Kidney capillary endothelial cell (primary cell): ENCODE results near the gene RARS2.

Experiments
- DNase-seq: peaks from one replicate; pipeline ENCODE4 v3.0.0-alpha.2; 2018; ENCODE audit warnings: low spot score

The RARS2 gene

DNA sequence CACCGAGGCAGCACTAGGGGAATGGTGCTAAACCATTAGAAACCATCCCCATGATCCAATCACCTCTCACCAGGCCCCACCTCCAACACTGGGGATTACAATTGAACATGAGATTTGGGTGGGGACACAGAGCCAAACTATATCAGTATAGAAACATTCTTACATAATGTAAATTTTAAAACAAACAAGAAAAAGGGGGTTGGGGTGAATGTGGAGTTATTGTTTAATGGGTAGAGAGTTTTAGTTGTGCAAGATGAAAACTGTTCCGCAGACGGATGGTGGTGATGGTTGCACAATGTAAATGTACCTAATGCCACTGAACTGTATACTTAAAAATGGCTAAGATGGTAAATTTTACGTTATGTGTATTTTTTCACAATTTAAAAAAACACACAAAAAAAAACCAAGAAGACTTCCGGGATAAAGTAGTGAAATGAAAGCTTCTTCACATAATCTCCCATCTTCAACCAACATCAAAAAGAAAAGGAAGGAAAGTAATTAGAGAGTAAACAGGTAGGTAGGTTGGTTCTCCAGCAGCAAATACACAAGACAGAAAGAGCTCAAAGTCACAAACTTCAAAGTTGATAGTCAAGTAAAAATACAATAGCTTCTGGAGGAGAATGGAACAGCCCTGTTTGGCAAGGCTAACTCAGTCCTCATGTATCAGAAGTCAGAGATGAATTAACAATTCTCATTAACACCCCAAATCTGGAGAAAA lies 16.3 kb downstream of the RARS2 start:
- DNase-seq: no peak

DNA sequence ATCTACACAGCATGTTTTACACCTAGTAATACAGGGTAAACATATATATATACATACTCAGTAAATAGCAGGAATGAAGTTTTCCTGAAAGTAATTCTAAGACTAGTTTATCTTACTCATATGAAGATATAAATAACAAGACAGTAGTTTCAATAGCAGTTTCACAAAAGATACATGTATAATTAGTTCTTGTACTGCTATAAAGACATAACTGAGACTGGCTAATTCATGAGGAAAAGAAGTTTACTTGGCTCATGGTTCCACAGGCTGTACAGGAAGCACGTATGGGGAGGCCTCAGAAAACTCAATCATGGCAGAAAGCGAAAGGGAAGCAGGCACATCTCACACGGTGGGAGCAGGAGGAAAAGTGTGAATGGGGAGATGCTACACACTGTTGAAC lies 16.9 kb downstream of the RARS2 start:
- no peak for DNase-seq

DNA sequence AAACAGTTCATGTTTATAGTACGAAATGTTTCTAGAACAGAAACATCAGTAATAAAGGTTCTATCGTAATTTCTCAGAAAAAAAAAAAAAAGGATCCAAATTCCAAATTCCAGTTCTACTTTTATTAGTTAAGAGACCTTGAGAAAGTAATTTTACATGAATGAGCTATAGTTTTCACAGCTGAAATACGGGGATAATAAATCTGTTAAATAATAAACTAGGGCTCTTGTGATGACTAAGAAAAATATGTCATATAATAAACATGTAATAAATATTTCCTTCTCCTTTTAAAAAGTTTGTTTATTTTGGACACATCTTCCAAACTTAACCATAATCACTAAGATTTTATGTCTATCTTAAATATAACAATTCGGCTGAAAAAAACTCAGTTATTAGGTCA lies 17.8 kb downstream of the RARS2 start:
- DNase-seq: no peak

DNA sequence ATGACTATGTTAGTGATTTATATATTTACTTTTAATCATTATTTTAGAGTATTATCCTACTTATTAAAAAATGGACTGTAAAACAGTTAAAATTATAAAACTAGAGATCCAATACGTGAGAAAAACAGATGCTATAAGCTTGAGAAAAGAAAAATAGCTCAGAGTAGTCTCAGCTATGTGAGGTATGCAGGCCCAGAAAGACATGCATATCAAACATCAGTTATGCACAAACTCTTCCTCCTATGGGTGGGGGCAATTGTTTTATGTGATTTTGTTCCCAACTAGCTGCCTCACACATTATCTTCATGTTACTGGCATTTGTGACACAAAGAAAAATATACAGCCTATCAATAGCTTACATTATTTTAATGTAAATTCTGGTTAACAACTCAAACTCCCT lies 28.8 kb downstream of the RARS2 start:
- no peak for DNase-seq

DNA sequence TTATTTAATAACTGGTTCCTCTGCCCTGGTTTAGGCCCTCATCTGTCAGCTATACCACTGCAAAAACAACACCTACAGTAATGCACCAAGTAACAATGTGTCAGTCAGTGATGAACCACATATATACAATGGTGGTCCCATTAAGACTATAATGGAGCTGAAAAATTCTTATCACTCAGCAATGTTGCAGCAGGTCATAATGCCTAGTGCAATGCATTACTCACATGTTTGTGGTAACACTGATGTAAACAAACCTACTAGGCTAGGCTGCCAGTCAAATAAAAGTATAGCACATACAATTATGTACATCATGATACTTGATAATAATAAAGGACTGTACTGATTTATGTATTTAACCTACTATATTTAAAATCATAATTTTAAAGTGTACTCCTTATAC lies 31.3 kb downstream of the RARS2 start:
- no peak for DNase-seq

DNA sequence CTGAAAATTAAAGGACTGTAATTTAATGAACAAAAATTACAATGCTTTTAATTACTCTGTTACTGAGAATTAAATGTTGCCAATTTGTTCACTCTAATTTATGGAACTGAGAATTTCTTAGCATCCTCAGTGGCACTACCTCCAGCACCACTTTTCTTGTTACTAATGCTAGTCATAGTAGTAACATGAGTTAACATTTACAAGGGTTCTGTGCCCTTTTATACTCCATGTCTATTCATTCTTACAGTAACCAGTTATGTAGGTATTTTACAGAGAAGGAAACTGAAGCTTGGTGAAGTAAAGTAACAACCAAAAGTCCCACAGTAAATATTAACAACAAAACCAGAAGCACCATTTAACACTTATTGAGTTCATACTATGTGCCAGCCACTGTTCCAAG lies 34.3 kb downstream of the RARS2 start:
- no peak for DNase-seq

DNA sequence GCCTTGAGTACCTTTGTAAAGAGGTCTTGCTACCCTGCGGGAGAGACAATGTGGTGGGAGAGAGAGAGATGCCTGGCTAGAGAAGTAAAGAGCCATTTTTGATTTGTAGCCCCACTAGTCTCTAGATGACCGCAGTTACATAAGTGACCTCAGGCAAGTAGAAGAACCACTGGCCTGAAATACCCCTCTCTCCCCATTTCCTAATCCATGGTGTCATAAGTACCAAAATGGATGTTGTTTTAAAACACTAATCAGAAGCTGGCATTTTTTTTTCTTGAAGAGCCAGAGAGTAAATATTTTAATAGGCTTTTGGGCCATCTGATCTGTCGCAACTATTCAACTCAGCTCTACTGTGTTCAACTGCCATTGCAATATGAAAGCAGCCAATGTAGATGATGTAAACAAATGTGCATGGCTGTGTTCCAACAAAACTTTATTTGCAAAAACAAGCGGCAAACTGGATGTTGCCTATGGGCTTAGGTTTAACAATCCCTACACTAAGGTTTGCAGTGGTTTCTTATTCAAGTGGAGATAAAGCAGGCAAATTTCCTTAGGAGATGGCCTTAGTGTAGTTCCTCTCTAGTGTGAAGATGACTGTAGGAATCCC lies 36.5 kb downstream of the RARS2 start:
- DNase-seq: no peak

DNA sequence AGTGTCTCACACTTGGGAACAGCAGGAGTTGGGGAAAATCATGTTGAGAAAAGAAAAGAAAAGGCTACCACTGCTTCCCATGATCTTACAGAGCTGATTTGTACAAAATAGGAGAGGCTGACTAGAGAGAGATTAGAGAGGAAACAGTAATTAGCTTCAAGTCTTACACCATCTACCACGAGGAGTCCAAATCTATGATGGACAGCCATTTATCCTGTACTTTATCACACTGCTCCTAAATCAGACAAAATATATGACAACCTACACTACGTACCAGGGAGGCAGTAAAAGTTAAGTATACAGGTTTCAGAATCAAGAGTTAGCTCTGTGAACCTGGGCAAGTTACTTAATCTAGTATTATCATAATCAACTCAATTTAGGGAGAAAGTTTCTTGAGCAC lies 38.0 kb downstream of the RARS2 start:
- DNase-seq: no peak

DNA sequence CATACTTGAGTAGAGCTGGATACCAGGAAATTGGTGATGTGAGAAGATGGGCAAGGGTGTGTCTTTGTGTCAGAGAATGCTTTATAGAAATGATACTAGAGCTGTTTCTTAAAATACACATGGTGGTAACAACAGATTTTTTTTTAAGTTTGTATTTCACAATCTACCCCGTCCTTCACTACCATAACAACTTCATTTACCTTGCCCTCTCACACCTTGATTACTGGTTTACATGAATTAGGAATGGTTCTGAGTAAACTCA lies 45.4 kb downstream of the RARS2 start:
- no peak for DNase-seq

DNA sequence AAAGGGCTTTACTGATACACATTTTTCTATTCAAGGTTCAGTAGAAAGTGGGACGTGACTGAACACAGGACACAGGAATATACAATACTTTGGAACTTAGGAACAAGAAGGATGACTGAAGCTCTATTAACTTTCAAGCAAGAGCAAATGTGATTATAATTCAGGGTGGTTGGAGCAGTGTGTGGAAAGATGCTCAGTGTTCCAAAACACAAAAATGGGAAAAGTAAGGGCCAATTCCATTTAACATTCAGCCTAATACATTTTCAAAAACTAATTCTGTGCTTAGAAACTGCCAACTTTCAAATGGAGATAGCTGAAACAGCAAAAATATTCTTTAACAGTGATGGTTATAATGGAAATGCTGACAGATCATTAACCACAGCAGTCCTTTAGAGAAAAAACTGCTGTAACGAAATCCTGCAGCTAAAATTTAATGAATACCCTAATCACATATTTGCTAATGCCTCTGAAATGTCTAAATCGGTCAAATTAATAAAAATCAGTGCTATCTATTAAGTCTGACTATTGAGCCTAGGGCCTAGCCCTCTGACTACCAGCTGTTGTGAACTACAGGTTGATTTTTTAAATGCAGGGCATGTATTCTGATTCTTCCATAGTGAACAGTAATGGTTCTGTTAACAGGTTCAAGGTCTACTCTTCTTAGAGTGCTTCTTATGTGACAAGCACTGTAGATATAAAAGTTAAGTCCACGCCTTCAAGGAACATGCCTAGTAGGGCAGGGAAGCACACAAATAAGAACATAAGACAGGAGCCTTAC lies 45.9 kb downstream of the RARS2 start:
- no peak for DNase-seq

DNA sequence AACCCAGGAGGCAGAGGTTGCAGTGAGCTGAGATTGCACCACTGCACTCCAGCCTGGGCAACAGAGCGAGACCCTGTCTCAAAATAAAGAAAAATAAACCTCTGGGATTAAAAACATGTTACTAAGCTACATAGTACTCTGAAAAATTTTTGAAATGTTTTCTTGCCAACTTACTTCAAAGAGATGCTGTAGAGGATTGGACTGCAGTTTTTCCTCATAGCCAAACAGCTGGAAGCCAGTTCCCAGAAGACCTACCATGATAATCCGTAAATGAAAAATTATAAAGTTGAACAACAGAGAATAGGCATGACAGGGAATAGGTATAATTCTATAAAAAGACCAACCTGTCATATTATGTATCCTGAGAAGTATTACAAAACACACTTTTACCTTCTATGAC lies 48.0 kb downstream of the RARS2 start:
- no peak for DNase-seq

DNA sequence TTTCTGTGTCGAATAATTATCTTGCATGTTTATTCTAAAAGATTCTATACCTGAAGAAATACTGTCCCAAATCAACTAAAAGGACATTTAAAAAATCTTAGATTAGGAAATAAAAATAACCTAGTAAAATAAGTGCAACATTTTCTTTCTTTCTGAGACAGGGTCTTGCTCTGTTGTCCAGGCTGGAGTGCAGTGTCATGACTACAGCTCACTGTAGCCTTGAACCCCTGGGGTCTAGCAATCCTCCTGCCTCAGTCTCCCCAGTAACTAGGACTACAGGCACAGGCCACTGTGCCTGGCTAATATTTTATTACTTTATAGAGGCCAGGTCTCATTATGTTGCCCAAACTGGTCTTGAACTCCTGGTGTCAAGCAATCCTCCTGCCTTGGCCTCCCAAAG lies 48.7 kb downstream of the RARS2 start:
- DNase-seq: no peak

DNA sequence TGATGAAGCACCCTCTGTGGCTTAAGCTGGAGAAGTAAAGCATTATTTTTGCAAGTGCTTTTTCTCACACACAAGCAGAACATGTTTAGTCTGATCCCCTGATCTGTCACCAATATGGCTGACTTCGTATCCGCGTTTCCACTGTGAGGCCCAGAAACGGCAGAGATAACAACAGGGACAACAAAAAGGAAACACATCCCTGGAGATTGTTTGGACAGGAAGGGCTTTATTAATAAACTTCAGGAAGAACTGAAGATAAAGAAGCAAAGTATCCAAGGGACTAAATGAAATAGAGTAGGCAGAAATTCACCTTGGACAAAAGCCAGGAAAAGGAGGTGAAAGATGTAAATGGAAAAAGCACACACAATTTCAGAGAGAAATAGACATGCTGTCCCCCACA lies 49.2 kb downstream of the RARS2 start:
- DNase-seq: peak; percentile 16

DNA sequence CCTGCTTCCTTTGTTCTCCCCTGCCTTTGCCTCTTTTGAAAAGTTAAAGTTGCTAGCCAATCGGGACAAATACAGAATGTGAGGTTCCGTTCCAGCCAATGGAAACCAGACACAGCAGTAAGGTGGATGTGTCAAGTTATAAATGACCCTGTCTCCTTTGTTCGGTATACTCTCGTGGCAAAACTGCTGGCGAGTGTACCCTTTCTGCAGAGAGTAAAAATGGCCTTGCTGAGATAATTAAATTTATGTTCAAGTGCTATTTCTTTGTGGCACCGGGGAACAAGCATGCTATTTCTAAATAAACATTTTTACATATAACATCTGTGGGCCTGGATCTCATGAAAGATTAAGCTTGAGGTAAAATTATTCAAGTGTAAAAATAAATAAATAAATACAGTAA lies 50.2 kb downstream of the RARS2 start:
- DNase-seq: no peak

DNA sequence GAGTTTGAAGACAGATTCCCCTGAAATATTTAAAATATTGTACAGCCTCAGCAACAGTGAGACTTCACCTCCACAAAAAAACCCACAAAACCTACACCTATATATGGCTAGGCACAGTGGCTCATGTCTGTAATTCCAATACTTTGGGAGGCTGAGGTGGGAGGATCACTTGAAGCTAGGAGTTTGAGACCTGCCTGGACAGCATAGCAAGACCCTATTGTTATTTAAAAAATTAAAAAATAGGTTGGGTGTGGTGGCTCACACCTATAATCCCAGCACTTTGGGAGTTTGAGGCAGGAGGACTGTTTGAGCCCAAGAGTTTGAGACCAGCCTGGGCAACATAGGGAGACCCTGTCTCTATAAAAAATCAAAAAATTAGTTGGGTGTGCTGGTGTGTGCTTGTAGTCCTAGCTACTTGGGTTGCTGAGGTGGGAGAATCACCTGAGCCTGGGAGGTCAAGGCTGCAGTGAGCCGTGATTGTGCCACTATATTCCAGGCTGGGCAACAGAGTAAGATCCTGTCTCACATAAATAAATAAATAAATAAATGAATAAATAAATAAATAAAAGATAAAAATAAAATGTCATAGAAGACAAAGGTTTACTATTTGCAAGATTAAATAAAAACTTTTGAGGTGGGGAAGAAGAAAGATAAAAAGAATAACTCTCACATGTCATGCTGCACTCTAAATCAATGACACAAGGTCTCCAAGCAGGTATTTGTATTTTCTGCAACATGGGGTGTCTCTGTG lies 51.1 kb downstream of the RARS2 start:
- no peak for DNase-seq

DNA sequence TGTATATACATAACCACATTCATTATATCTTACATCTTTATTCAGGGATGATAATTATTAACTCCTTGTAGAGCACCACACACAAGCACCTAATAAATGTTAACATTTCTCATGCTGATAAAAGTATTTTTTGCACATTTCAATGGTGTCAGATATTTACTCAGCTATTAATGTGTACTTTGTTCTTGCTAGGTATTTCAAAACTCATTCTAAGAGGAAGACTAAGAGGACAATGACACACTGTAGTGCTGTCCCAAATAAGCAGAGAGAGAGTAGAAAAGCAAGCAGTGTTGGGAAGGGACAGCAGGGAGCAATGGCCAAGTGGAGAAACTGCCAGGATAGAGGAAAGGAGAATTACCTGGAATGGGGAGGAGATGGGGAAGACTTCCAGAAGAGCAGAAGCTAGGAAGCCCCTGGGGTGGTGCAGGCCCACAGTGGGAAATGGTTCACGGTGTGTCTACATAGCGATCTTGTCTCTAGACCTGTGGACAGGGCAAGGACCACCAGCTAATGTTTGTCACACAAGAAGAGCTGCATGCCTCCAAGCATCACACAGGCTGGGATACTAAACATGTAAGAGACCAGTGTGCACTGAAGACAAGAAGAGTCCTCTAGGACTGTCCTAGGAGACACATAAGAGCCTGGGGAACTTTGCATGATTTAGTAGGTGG lies 55.3 kb downstream of the RARS2 start:
- no peak for DNase-seq

DNA sequence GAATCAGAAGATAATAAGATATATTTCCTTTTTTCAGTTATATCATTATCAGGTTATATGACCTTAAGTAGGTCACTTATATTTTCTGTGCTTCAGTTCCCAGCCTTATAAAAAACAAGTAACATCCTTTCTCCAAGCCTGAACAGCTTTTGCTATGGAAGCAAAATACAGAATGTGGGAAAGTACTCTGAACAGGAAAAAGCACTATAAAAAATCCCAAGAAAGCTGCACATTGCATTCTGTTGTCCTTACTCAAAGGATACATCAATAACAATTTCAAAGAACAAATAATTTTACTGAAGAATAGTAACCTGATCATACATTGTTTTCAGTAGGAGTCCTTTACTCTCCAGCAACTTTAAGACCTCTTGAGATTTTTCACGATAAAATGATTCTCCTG lies 60.6 kb downstream of the RARS2 start:
- DNase-seq: no peak

DNA sequence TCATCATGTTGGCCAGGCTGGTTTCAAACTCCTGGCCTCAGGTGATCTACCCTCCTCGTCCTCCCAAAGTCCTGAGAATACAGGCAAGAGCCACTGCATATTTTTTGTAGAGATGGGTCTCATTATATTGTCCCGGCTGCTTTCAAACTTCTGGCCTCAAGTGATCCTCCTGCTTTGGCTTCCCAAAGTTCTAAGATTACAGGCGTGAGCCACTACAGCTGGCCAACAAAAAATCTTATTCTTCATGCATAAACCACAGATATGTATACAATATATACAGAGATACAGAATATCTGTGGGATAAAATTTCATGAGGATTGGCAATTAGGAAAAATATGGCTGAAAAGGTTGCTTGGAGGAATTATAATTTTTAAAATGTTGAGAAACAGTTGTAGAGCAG lies 67.1 kb downstream of the RARS2 start:
- no peak for DNase-seq

DNA sequence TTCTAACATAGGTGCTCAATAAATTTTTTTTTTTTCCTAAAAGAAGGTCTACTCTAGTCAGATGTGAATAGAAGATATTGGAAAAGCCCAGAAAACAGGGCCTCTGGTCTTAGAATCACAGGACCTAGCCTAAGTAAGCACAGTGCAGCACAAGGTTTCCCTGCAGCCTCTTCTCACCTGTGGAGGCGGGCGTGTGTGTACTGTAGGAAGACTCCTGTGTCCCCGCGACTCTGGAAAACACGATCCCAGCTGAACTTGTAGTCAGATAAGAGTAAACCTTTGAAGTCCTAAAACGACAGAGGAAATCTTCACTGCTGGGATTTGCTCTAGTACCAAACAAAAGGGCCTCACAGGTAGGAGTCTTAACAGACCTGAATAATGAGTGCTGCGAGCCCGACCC lies 71.3 kb downstream of the RARS2 start:
- DNase-seq: no peak

DNA sequence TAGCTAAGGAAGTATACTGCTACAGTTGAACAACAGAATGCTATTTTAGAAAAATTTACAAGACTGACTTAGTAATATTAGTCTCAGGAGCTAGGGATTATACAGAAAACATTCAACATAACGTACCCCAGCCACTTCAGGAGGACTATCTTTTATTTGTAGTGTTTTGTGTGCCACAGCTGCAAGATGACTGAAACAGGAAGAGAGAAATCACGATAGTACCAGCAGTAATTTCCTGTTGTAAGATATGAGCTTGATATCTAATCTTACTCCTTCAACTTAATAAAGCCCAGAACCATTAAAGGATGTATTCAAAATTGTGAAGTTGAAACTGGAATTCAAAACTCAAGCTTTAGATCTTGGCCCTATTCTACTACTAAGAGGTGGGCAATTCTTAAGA lies 75.0 kb downstream of the RARS2 start:
- DNase-seq: no peak

DNA sequence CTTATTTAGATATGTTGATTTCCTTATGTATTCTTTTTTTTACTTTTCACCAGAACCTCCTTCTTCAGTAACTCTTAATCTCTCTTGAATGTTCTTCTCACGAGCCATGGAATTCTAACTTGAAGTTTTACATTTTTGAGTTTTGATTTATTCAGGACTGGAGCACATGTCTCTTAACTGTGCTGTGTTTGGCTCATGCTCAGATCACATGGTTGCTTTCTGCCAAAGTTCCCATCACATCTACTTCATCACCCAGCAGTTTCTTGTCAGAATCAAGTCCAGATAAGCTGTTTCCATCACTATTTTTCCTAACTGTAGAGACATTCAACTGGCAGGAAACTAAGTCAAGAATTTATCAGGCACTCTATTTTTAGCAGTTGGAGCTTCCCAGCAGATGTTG lies 85.3 kb downstream of the RARS2 start:
- no peak for DNase-seq

DNA sequence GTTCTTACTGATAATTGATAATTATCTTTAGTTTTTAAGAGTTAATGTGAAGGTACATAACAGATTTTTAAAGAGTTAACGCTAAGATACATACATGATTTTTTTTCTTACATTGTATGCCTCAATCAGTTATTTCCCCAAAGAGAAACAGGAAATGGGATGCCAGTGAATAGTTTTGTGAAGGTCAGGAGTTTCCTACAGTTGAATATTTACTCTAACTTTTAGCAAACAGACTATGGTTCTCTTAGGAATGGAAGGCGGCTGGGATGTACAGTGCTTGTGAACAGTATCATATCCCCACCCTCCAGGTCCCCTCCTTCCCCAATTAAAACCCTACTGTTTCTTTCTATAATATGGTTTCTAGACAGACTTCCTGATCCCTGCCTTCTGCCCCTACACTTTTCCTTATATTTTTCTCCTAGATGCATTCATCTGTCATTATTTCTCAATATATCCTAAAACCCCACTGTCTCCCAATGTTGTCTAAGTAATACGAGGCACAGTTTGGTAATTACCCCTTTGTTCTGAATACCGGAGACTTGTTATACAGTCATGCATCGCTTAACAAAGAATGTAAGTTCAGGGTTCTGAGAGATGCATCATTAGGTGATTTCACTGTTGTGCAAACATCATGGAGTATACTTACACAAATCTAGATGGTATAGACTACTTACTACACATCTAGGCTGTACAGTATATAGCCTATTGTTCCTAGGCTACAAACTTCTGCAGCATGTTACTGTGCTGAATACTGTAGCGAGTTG lies 87.8 kb downstream of the RARS2 start:
- no peak for DNase-seq
